ENCODE data around the gene MOSMO.

DNA sequence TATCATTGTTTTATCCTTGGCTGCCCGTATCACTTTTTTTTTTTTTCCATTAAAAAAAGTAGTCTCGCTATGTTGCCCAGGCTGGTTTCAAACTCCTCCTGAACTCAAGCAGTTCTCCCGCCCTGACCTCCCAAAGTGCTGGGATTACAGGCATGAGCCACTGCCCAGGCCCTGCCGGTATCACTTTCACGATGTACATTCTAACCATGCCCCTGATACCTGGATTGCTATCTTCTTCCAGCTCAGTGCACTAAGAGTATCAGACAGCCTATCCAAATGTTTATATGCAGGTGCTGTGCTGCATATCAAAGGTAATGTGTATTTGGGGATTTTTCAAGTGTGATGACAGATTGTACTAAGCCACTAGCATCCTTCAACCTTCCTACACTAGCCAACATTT is 14.2 kb downstream of the MOSMO start:
- TF ChIP-seq SUZ12 (IDR thresholded peaks at IDR 0.05; ENCODE audit: extremely low read depth, insufficient read depth, insufficient read length) (no peak), YY1 (IDR thresholded peaks at IDR 0.05; ENCODE audit: insufficient read depth, insufficient read length) (no peak)
